Adrenal gland (tissue), 12 donors: ENCODE measurements around the gene HYAL2. TPM values are rescaled to one million over a fixed set of nuclear protein-coding genes. Genes with fewer than 3 reads are reported as not detected.
A peak's percentile ranks its signal among the peaks of the same experiment; 100 is the strongest.

ENCODE experiments used
- DNase-seq, 7 donors: peaks; one replicate each; pipeline ENCODE4 v3.0.0-alpha.2; 2019 to 2020
- H3K27ac ChIP-seq, 5 donors: fragments of 200-600 bp; sonication (generic) in 4 of 5; 1 replicate in 3 of 5; 2 replicates in 2 of 5; pipeline versions ENCODE4 v1.5.1 to v1.8.0; 2016 to 2020; ENCODE audit warnings: mild to moderate bottlenecking in 1 of 5
- H3K27me3 ChIP-seq: fragments of 200-600 bp; 2 replicates; pipeline ENCODE4 v1.8.0; 2021
- H3K36me3 ChIP-seq, 2 donors: fragments of 200-600 bp; replicated peaks in 1 of 2; 1 replicate in 1 of 2; 2 replicates in 1 of 2; pipeline versions ENCODE4 v1.5.1 to v1.8.0; 2018 to 2022
- H3K4me1 ChIP-seq, 2 donors: fragments of 200-600 bp; replicated peaks in 1 of 2; 1 replicate in 1 of 2; 2 replicates in 1 of 2; pipeline versions ENCODE4 v1.5.1 to v1.8.0; 2018 to 2021
- H3K4me3 ChIP-seq, 4 donors: fragments of 200-600 bp; sonication (generic) in 3 of 4; one replicate each; pipeline ENCODE4 v1.5.1; 2016 to 2018
- H3K9me3 ChIP-seq, 3 donors: fragments of 200-600 bp; sonication (generic) in 1 of 3; replicated peaks in 1 of 3; 1 replicate in 2 of 3; 2 replicates in 1 of 3; pipeline versions ENCODE4 v1.5.1 to v1.8.0; 2016 to 2021
- POLR2A ChIP-seq, 2 donors: fragments of 450-650 bp; IDR thresholded peaks; one replicate each; pipeline ENCODE4 v1.6.1; 2017; ENCODE audit warnings: antibody characterized with exemption in 2 of 2, mild to moderate bottlenecking in 2 of 2, moderate library complexity in 1 of 2
- WGBS, 4 donors: extraction: QIAGEN DNeasy Blood & Tissue Kit in 2 of 4; methylation state at CpG; one replicate each; pipeline versions ENCODE4 v1.1.5 to v1.1.7; 2013 to 2017; 5-methylcytosine and 5-hydroxymethylcytosine counted together
- intact Hi-C, 2 donors: fragments of 100-400 bp; cut with DNase I; formaldehyde crosslinking; loops; one replicate each; pipeline versions ENCODE4 v1.14.1 to v1.15.0; 2022 to 2023
- polyA plus RNA-seq, 3 donors: library from polyadenylated mRNA; stranded (reverse); fragments of 200-250 nt in 2 of 3; fragments of 350-450 nt in 1 of 3; fragmentation: Illumina TruSeq in 1 of 3; extraction: RNeasy Lipid Tissue Mini Kit (QIAGEN cat#74804) in 1 of 3; gene quantifications; one replicate each; pipeline ENCODE4 v1.2.3, GENCODE V29; 2013 to 2014
- total RNA-seq, 9 donors: library from RNA; depleted of rRNA in 4 of 9; stranded (reverse); fragments of >200 nt in 4 of 9; fragments of 120-200 nt in 1 of 9; fragmentation: NEBNext Ultra II Directional in 1 of 9; extraction: Animal tissue kit (Norgen Biotek cat#: 25700) in 1 of 9; gene quantifications; one replicate each; pipeline versions ENCODE4 v1.1.0 to v1.2.4, GENCODE V29; 2013 to 2023
- TF ChIP-seq, protein P1 (sequence below), 6 experiments: fragments of 450-650 bp in 4 of 6; fragments of 200-600 bp in 2 of 6; sonication (generic) in 1 of 6; IDR thresholded peaks; 1 replicate in 5 of 6; 2 replicates in 1 of 6; pipeline versions ENCODE4 v1.5.1 to v1.8.0; 2016 to 2021; ENCODE audit warnings: antibody characterized with exemption in 6 of 6, mild to moderate bottlenecking in 2 of 6, moderate library complexity in 1 of 6
- donor health status: healthy with polysubstance abuse.
- donor health status: Bipolar disorder and iron deficiency.
- donor health status: DM: yes; HTN: yes; CAD: no.
- donor health status: DM: no; HTN: no; CAD: no.
- donor health status: DM: no; HTN: no; CAD: no.
- donor health status: DM: yes; HTN: yes; CAD: no.

The HYAL2 gene
- total and polyA plus RNA-seq, 12 donors, result 28.0 to 186 (median 99.8) TPM

DNA sequence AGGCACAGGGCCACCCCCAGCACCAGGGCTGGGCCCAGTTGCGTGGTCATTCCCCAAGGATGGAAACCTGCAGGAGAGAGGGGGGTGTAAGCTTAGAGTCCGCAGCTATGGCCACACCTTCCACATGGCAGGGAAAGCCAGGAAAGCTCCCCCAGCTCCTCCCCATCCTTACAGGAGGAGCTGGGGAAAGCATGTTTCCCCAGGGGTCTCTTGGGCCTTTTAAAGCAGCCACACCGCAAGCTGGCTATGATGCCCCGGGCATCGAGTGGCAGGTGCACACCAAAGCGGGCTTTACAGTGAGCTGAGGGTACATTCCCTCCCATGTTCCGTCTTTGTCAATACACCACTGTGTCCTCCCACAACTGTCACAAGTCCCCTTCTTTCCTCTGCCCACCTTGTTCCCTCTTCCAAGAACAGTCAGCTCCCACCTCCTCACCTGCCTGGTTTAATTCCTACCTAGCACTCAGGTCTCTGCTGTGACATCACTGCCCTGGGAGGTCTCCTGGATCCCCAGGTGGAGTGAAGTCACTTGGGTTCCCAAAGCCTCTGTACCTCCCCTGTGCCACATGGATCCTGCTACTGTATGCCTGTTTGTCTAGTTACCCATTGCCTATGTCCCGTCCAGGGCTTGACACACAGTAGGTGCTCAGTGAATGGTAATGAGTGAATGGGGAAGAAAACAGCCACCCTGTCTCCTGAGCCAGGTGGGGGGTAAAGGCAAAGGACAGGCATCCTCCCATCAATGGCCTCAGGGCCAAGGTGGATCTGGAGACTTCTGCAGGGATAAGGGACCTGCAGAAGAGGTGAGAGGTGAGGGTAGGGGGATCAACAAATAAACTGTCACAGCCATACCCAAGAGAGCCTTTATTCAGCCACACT lies 26.8 kb downstream of the HYAL2 start:
- WGBS, 4 donors, result 80 to 90% (median 87%) methylated on average over 8 of the region's 8 CpGs
- H3K36me3 ChIP-seq, result no peaks in the 10 kb centered on the region
- no peaks in the 10 kb centered on the region for H3K9me3 ChIP-seq
- intact Hi-C loops, result no loop called here
- H3K27ac ChIP-seq, result no peak overlapping the region
- H3K4me3 ChIP-seq, result no peak overlapping the region
- no peak for DNase-seq
- TF ChIP-seq, protein P1, sequence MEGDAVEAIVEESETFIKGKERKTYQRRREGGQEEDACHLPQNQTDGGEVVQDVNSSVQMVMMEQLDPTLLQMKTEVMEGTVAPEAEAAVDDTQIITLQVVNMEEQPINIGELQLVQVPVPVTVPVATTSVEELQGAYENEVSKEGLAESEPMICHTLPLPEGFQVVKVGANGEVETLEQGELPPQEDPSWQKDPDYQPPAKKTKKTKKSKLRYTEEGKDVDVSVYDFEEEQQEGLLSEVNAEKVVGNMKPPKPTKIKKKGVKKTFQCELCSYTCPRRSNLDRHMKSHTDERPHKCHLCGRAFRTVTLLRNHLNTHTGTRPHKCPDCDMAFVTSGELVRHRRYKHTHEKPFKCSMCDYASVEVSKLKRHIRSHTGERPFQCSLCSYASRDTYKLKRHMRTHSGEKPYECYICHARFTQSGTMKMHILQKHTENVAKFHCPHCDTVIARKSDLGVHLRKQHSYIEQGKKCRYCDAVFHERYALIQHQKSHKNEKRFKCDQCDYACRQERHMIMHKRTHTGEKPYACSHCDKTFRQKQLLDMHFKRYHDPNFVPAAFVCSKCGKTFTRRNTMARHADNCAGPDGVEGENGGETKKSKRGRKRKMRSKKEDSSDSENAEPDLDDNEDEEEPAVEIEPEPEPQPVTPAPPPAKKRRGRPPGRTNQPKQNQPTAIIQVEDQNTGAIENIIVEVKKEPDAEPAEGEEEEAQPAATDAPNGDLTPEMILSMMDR (IDR thresholded peaks at IDR 0.05), result no peak
- TF ChIP-seq POLR2A (IDR thresholded peaks at IDR 0.05), result no peak
- peaks cover 32 to 44% of the 10 kb centered on the region in 2 donors for H3K4me1 ChIP-seq
- no peaks in the 10 kb centered on the region for H3K27me3 ChIP-seq

DNA sequence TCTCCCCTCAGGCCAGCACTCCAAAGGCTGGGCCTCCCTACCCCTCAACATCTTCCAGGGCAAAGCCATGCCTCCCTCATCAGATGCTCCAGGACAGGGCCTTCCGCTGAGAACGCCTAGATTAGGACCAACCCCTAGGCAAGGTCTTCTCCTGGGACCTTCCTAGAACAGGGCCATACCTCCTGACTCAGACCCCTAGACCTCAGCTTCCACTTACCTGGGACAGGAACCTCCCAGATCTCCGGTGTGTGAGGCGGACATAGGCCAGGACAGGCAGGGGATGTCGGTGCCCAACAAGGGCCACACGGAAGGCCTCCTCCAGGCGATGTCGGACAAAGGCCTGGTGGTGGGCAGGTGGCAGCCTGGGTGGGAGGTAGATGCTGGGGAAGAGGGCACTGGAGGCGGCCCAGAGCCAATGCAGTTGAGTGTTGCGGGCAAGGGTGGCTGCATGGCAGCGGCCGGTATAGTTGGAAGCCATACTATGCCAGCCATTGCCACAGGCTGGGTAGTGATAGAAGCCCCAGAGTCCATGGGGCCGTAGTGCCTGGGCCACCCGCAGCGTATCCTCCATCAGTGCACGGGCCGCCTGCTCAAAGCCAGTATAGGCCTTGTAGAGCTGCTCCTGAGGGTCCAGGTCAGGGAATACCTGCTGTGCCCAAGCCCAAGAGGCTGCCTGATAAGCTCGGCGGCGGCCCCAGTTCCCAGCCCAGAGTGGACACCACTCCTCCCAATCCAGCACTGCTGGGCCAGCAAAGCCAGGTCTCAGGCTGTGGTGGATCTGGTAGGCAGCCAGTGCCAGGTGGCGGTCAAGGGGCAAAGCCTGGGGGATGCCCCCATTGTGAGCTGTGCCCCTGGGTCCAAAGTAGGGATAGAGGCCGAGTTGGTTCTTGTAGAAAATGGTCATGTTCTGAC lies 27.8 kb downstream of the HYAL2 start:
- Histone ChIP-seq H3K36me3 (peaks cover 0 to 5% of the 10 kb centered on the region in 2 donors), H3K27ac (peak overlapping the region in 1 of 5 donors; percentile 92), H3K27me3 (no peaks in the 10 kb centered on the region), H3K9me3 (no peaks in the 10 kb centered on the region), H3K4me1 (peaks cover 22 to 34% of the 10 kb centered on the region in 2 donors), H3K4me3 (no peak overlapping the region)
- WGBS, 4 donors, result 87 to 94% (median 92%) methylated on average over 2 to 22 of the region's 22 CpGs
- no peak for TF ChIP-seq POLR2A (IDR thresholded peaks at IDR 0.05)
- TF ChIP-seq, protein P1 (IDR thresholded peaks at IDR 0.05), result no peak
- intact Hi-C loops, result no loop called here
- DNase-seq, result no peak

DNA sequence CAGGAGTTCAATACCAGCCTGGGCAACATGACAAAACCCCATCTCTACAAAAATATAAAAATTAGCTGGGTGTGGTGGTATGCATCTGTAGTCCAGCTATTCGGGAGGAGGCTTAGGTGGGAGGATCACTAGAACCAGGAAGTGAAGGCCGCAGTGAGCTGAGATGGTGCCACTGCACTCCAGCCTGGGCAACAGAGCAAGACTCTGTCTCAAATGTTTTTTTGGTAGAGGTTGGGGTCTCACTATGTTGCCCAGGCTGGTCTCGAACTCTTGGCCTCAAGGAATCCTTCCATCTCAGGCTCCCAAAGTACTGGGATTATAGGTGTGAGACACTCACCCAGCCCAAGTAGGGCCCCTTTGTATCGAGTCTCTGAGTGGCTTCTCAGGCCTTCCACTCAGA lies 28.5 kb downstream of the HYAL2 start:
- no peak for DNase-seq
- intact Hi-C loops, result no loop called here
- Histone ChIP-seq H3K9me3 (no peaks in the 10 kb centered on the region), H3K4me3 (no peak overlapping the region), H3K27ac (peak overlapping the region in 3 of 5 donors; percentile 65 to 92 (median 82)), H3K4me1 (peaks cover 19 to 32% of the 10 kb centered on the region in 2 donors), H3K36me3 (peaks cover 0 to 11% of the 10 kb centered on the region in 2 donors), H3K27me3 (no peaks in the 10 kb centered on the region)
- WGBS, 4 donors, result 82 to 92% (median 85%) methylated on average over 2 to 4 of the region's 4 CpGs
- TF ChIP-seq, protein P1 (IDR thresholded peaks at IDR 0.05), result no peak
- no peak for TF ChIP-seq POLR2A (IDR thresholded peaks at IDR 0.05)
